DOHH2 (cell line): ENCODE results near the gene BMERB1.

Source experiments
- H3F3A ChIP-seq: fragments of 200-600 bp; sonication (generic), shearing (Covaris generic); 2 replicates; pipeline ENCODE4 v1.6.0; 2016; ENCODE audit warnings: antibody characterized with exemption, mild to moderate bottlenecking; ENCODE audit not compliant: control insufficient read depth, insufficient read depth
- H3K27ac ChIP-seq: fragments of 200-600 bp; sonication (generic); 2 replicates; pipeline ENCODE4 v1.5.1; 2014; ENCODE audit warnings: low read depth, mild to moderate bottlenecking, low read length, moderate library complexity
- H3K27me3 ChIP-seq: fragments of 200-600 bp; sonication (generic); 2 replicates; pipeline ENCODE4 v1.6.1; 2014; ENCODE audit warnings: mild to moderate bottlenecking, low read length, mixed read lengths; ENCODE audit not compliant: control insufficient read depth
- H3K36me3 ChIP-seq: fragments of 200-600 bp; sonication (generic); 2 replicates; pipeline ENCODE4 v1.6.1; 2014; ENCODE audit warnings: mild to moderate bottlenecking, low read length, moderate library complexity, mixed read lengths; ENCODE audit not compliant: control insufficient read depth
- H3K4me1 ChIP-seq: fragments of 200-600 bp; sonication (generic); 2 replicates; pipeline ENCODE4 v1.6.1; 2014; ENCODE audit warnings: mild to moderate bottlenecking, low read length, mixed read lengths; ENCODE audit not compliant: control insufficient read depth
- H3K4me2 ChIP-seq: fragments of 200-600 bp; sonication (generic); 2 replicates; pipeline ENCODE4 v1.6.0; 2014; ENCODE audit warnings: mild to moderate bottlenecking, low read length, moderate library complexity
- H3K4me3 ChIP-seq: fragments of 200-600 bp; sonication (generic); 2 replicates; pipeline ENCODE4 v1.5.1; 2014; ENCODE audit warnings: mild to moderate bottlenecking, low read length, mixed read lengths
- H3K79me2 ChIP-seq: fragments of 200-600 bp; sonication (generic); 2 replicates; pipeline ENCODE4 v1.6.1; 2014; ENCODE audit warnings: mild to moderate bottlenecking, low read length, mixed read lengths; ENCODE audit not compliant: control insufficient read depth
- H3K9me2 ChIP-seq: fragments of 200-600 bp; sonication (generic); replicated peaks from 2 replicates; pipeline ENCODE4 v1.6.1; 2014; ENCODE audit warnings: mild to moderate bottlenecking, low read length, mixed read lengths; ENCODE audit not compliant: control insufficient read depth
- H3K9me3 ChIP-seq: fragments of 200-600 bp; sonication (generic); 2 replicates; pipeline ENCODE4 v1.6.1; 2014; ENCODE audit warnings: antibody characterized with exemption, low read length, mixed read lengths; ENCODE audit not compliant: control insufficient read depth, insufficient read depth
- H4K20me1 ChIP-seq: fragments of 200-600 bp; sonication (generic); 2 replicates; pipeline ENCODE4 v1.6.0; 2014; ENCODE audit warnings: low read depth, mild to moderate bottlenecking, antibody characterized with exemption, low read length, moderate library complexity; ENCODE audit not compliant: control insufficient read depth, insufficient read depth
- CTCF ChIP-seq: fragments of 200-600 bp; sonication (generic); IDR thresholded peaks from one replicate; pipeline ENCODE4 v1.5.1; 2014; ENCODE audit warnings: antibody characterized with exemption, mild to moderate bottlenecking, low read depth, low read length; ENCODE audit not compliant: poor library complexity, severe bottlenecking
- EZH2phosphoT487 ChIP-seq: fragments of 200-600 bp; sonication (generic); IDR thresholded peaks from 2 replicates; pipeline ENCODE4 v1.6.1; 2017; ENCODE audit warnings: borderline replicate concordance, mild to moderate bottlenecking, antibody characterized with exemption, low read length, moderate library complexity, mixed read lengths

Gene BMERB1

GRCh38 chr16:15489016-15489415 is 54.6 kb downstream of the BMERB1 start:
- no peaks in the 10 kb centered on the region for H3F3A ChIP-seq
- no peaks in the 10 kb centered on the region for H3K9me2 ChIP-seq
- H3K79me2 ChIP-seq: no peaks in the 10 kb centered on the region
- H3K4me2 ChIP-seq: no peak overlapping the region
- no peak overlapping the region for H3K27ac ChIP-seq
- H3K36me3 ChIP-seq: no peaks in the 10 kb centered on the region
- TF ChIP-seq EZH2phosphoT487: no peak
- no peak for TF ChIP-seq CTCF
- peaks cover 5% of the 10 kb centered on the region; the same call in 1 of the 2 replicates for H3K27me3 ChIP-seq
- no peaks in the 10 kb centered on the region for H4K20me1 ChIP-seq
- H3K4me1 ChIP-seq: no peaks in the 10 kb centered on the region
- H3K9me3 ChIP-seq: no peaks in the 10 kb centered on the region
- no peak overlapping the region for H3K4me3 ChIP-seq

GRCh38 chr16:15490123-15490711 is 55.8 kb downstream of the BMERB1 start:
- Histone ChIP-seq H3K27me3 (peaks cover 5% of the 10 kb centered on the region; the same call in 1 of the 2 replicates), H3K9me3 (no peaks in the 10 kb centered on the region), H3K36me3 (no peaks in the 10 kb centered on the region), H3F3A (no peaks in the 10 kb centered on the region), H3K79me2 (no peaks in the 10 kb centered on the region), H3K27ac (no peak overlapping the region), H3K4me2 (no peak overlapping the region), H3K4me1 (no peaks in the 10 kb centered on the region), H3K9me2 (no peaks in the 10 kb centered on the region), H3K4me3 (no peak overlapping the region), H4K20me1 (no peaks in the 10 kb centered on the region)
- TF ChIP-seq EZH2phosphoT487: no peak
- TF ChIP-seq CTCF: no peak

- Histone ChIP-seq H3K27ac (no peak overlapping the region), H3K36me3 (no peaks in the 10 kb centered on the region), H3K27me3 (peaks cover 4% of the 10 kb centered on the region; the same call in 1 of the 2 replicates), H4K20me1 (no peaks in the 10 kb centered on the region), H3K79me2 (no peaks in the 10 kb centered on the region), H3K4me3 (no peak overlapping the region), H3K9me2 (no peaks in the 10 kb centered on the region), H3K9me3 (no peaks in the 10 kb centered on the region), H3F3A (no peaks in the 10 kb centered on the region), H3K4me2 (no peak overlapping the region), H3K4me1 (no peaks in the 10 kb centered on the region)
- TF ChIP-seq EZH2phosphoT487: no peak
- no peak for TF ChIP-seq CTCF
Observed at GRCh38 chr16:15491411-15491810, 57.0 kb downstream of the BMERB1 start.
